Neural cell (in vitro differentiated cells): Measurements from ENCODE around the gene CYB5B. TPM values are rescaled to one million over a fixed set of nuclear protein-coding genes. Genes with fewer than 3 reads are reported as not detected.

Experiments
- H2AFZ ChIP-seq: fragments of 200-600, 300-800 bp; sonication (generic), shearing (Covaris generic); 2 replicates; pipeline ENCODE4 v1.6.0; 2014; ENCODE audit warnings: low read depth, mild to moderate bottlenecking, antibody characterized with exemption, low read length, moderate library complexity
- H3F3A ChIP-seq: fragments of 200-600 bp; shearing (Covaris generic); 2 replicates; pipeline ENCODE4 v1.6.1; 2016; ENCODE audit warnings: mild to moderate bottlenecking, moderate library complexity, mixed read lengths, antibody characterized with exemption, low read length; ENCODE audit not compliant: insufficient read depth, poor library complexity, severe bottlenecking
- H3K27ac ChIP-seq: fragments of 200-600, 300-800 bp; sonication (generic), shearing (Covaris generic); 2 replicates; pipeline ENCODE4 v1.5.1; 2014; ENCODE audit warnings: mild to moderate bottlenecking, low read length, moderate library complexity
- H3K27me3 ChIP-seq: fragments of 300-800, 200-600 bp; sonication (generic), shearing (Covaris generic); 2 replicates; pipeline ENCODE4 v1.6.0; 2014; ENCODE audit warnings: mild to moderate bottlenecking, low read depth, low read length, moderate library complexity; ENCODE audit not compliant: insufficient read depth
- H3K36me3 ChIP-seq: fragments of 300-800, 200-600 bp; sonication (generic), shearing (Covaris generic); 2 replicates; pipeline ENCODE4 v1.5.1; 2014; ENCODE audit warnings: mild to moderate bottlenecking, antibody characterized with exemption, low read length, moderate library complexity; ENCODE audit not compliant: insufficient read depth
- H3K4me2 ChIP-seq: fragments of 300-800, 200-600 bp; sonication (generic), shearing (Covaris generic); 2 replicates; pipeline ENCODE4 v1.6.0; 2014; ENCODE audit warnings: mild to moderate bottlenecking, low read length
- H3K4me3 ChIP-seq: fragments of 300-800, 200-600 bp; sonication (generic), shearing (Covaris generic); 2 replicates; pipeline ENCODE4 v1.5.1; 2014; ENCODE audit warnings: mild to moderate bottlenecking, low read length, moderate library complexity
- H3K79me2 ChIP-seq: fragments of 200-600 bp; shearing (Covaris generic); replicated peaks from 2 replicates; pipeline ENCODE4 v1.6.0; 2014; ENCODE audit warnings: mild to moderate bottlenecking, low read length, moderate library complexity; ENCODE audit not compliant: insufficient read depth
- H3K9ac ChIP-seq: fragments of 300-800, 200-600 bp; sonication (generic), shearing (Covaris generic); 2 replicates; pipeline ENCODE4 v1.6.1; 2016; ENCODE audit warnings: mild to moderate bottlenecking, low read length, mixed read lengths
- H3K9me2 ChIP-seq: fragments of 200-600 bp; shearing (Covaris generic); 2 replicates; pipeline ENCODE4 v1.6.1; 2016; ENCODE audit warnings: mild to moderate bottlenecking, low read length, mixed read lengths; ENCODE audit not compliant: insufficient read depth
- H3K9me3 ChIP-seq: fragments of 200-600, 300-800 bp; sonication (generic), shearing (Covaris generic); 2 replicates; pipeline ENCODE4 v1.6.1; 2016; ENCODE audit warnings: mild to moderate bottlenecking, mixed run types, low read length, moderate library complexity, mixed read lengths
- H4K20me1 ChIP-seq: fragments of 200-600 bp; shearing (Covaris generic); 2 replicates; pipeline ENCODE4 v1.6.1; 2016; ENCODE audit warnings: mild to moderate bottlenecking, mixed run types; ENCODE audit not compliant: insufficient read depth
- EP300 ChIP-seq: fragments of 450-650 bp; conservative IDR thresholded peaks from 2 replicates; pipeline ENCODE4 v1.6.1; 2014; ENCODE audit warnings: antibody characterized with exemption, mild to moderate bottlenecking, moderate library complexity; ENCODE audit not compliant: poor library complexity, severe bottlenecking
- EZH2 ChIP-seq: fragments of 200-600, 300-800 bp; shearing (Covaris generic), sonication (generic); IDR thresholded peaks from 2 replicates; pipeline ENCODE4 v1.6.1; 2014; ENCODE audit warnings: antibody characterized with exemption, low read length, borderline replicate concordance, mild to moderate bottlenecking; ENCODE audit not compliant: insufficient read depth, poor library complexity, severe bottlenecking
- MXI1 ChIP-seq: fragments of 450-650 bp; conservative IDR thresholded peaks from 2 replicates; pipeline ENCODE4 v1.6.1; 2014; ENCODE audit warnings: antibody characterized with exemption, mild to moderate bottlenecking; ENCODE audit not compliant: poor library complexity, severe bottlenecking
- POLR2AphosphoS5 ChIP-seq: IDR thresholded peaks from 2 replicates; pipeline ENCODE4 v1.6.1; 2012
- RAD21 ChIP-seq: fragments of 450-650 bp; conservative IDR thresholded peaks from 2 replicates; pipeline ENCODE4 v1.6.1; 2014; ENCODE audit warnings: antibody characterized with exemption, mild to moderate bottlenecking, moderate library complexity
- REST ChIP-seq: IDR thresholded peaks from 2 replicates; pipeline ENCODE4 v1.6.1; 2012; ENCODE audit warnings: borderline replicate concordance
- SMC3 ChIP-seq: fragments of 450-650 bp; conservative IDR thresholded peaks from 2 replicates; pipeline ENCODE4 v1.6.1; 2014; ENCODE audit warnings: antibody characterized with exemption, mild to moderate bottlenecking, moderate library complexity; ENCODE audit not compliant: poor library complexity
- TAF1 ChIP-seq: IDR thresholded peaks from 2 replicates; pipeline ENCODE4 v1.6.1; 2012; ENCODE audit warnings: low read depth
- polyA plus RNA-seq: library from polyadenylated mRNA; depleted of rRNA; stranded (reverse); fragments of >200 nt; gene quantifications from 2 replicates; pipeline ENCODE4 v1.2.3, GENCODE V29; 2014
- TF ChIP-seq, protein P1 (sequence below): fragments of 450-650 bp; IDR thresholded peaks from 2 replicates; pipeline ENCODE4 v1.5.1; 2014; ENCODE audit warnings: antibody characterized with exemption, mild to moderate bottlenecking, moderate library complexity; ENCODE audit not compliant: poor library complexity, severe bottlenecking

CYB5B gene
- polyA plus RNA-seq, 1 donor from 2014 or later, result 70.4 TPM

- Histone ChIP-seq H3K9me3 (no peaks in the 10 kb centered on the region), H3K27ac (no peak overlapping the region), H3K27me3 (no peaks in the 10 kb centered on the region), H4K20me1 (no peaks in the 10 kb centered on the region), H3K4me3 (no peak overlapping the region), H3K79me2 (no peaks in the 10 kb centered on the region), H2AFZ (no peak overlapping the region), H3K9me2 (no peaks in the 10 kb centered on the region), H3K36me3 (no peaks in the 10 kb centered on the region), H3F3A (no peaks in the 10 kb centered on the region), H3K4me2 (no peak overlapping the region), H3K9ac (no peak overlapping the region)
- TF ChIP-seq EP300, result no peak
- TF ChIP-seq REST, result no peak
- TF ChIP-seq SMC3, result no peak
- no peak for TF ChIP-seq EZH2
- TF ChIP-seq, protein P1, sequence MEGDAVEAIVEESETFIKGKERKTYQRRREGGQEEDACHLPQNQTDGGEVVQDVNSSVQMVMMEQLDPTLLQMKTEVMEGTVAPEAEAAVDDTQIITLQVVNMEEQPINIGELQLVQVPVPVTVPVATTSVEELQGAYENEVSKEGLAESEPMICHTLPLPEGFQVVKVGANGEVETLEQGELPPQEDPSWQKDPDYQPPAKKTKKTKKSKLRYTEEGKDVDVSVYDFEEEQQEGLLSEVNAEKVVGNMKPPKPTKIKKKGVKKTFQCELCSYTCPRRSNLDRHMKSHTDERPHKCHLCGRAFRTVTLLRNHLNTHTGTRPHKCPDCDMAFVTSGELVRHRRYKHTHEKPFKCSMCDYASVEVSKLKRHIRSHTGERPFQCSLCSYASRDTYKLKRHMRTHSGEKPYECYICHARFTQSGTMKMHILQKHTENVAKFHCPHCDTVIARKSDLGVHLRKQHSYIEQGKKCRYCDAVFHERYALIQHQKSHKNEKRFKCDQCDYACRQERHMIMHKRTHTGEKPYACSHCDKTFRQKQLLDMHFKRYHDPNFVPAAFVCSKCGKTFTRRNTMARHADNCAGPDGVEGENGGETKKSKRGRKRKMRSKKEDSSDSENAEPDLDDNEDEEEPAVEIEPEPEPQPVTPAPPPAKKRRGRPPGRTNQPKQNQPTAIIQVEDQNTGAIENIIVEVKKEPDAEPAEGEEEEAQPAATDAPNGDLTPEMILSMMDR, result no peak
- TF ChIP-seq RAD21, result no peak
- TF ChIP-seq POLR2AphosphoS5, result no peak
- no peak for TF ChIP-seq MXI1
- TF ChIP-seq TAF1, result no peak
Observed at GRCh38 chr16:69513180-69513966, 89.0 kb downstream of the CYB5B start.

DNA sequence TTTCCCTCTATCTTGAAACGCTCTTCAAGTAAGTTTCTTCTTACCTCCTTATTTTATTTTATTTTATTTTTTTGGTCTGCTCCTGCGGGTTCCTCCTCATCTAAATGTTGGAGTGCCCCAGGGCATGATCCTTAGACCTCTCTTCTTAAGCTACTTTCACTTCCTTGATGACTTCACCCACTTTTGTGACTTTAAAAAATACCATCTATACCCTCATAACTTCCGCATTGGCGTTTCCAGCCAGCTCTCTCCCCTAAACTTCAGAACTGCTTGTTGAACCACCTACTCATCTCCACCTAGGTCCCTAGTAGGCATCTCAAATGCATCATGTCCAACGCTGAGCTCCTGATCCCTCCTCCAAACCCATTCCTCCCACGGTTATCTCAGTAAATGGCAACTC lies 89.9 kb downstream of the CYB5B start:
- no peaks in the 10 kb centered on the region for H3F3A ChIP-seq
- H3K27me3 ChIP-seq, result no peaks in the 10 kb centered on the region
- H3K9ac ChIP-seq, result no peak overlapping the region
- H3K4me2 ChIP-seq, result no peak overlapping the region
- no peaks in the 10 kb centered on the region for H3K79me2 ChIP-seq
- no peak overlapping the region for H3K27ac ChIP-seq
- no peak overlapping the region for H2AFZ ChIP-seq
- H4K20me1 ChIP-seq, result no peaks in the 10 kb centered on the region
- no peaks in the 10 kb centered on the region for H3K9me3 ChIP-seq
- no peak overlapping the region for H3K4me3 ChIP-seq
- no peak for TF ChIP-seq MXI1
- TF ChIP-seq POLR2AphosphoS5, result no peak
- TF ChIP-seq EP300, result no peak
- TF ChIP-seq REST, result no peak
- TF ChIP-seq RAD21, result no peak
- no peak for TF ChIP-seq TAF1
- no peak for TF ChIP-seq SMC3
- H3K36me3 ChIP-seq, result no peaks in the 10 kb centered on the region
- H3K9me2 ChIP-seq, result no peaks in the 10 kb centered on the region
